Smooth muscle cell (in vitro differentiated cells): ENCODE data around the gene S100A16. TPM values are rescaled to one million over a fixed set of nuclear protein-coding genes. Genes with fewer than 3 reads are reported as not detected.

Experiments
- DNase-seq: peaks from one replicate; lab custom pipeline; 2025; ENCODE audit not compliant: unreplicated experiment; lab: John Stamatoyannopoulos, UW
- H2AFZ ChIP-seq: fragments of 200-600 bp; sonication (generic); 2 replicates; pipeline ENCODE4 v1.6.0; 2016; ENCODE audit warnings: antibody characterized with exemption, low read depth, mild to moderate bottlenecking
- H3F3A ChIP-seq: fragments of 200-600 bp; sonication (generic); 2 replicates; pipeline ENCODE4 v1.6.0; 2017; ENCODE audit warnings: antibody characterized with exemption, low read depth
- H3K27ac ChIP-seq: fragments of 200-600 bp; sonication (generic); 2 replicates; pipeline ENCODE4 v1.5.1; 2016; ENCODE audit warnings: low read depth, mild to moderate bottlenecking
- H3K27me3 ChIP-seq: fragments of 200-600 bp; sonication (generic); 2 replicates; pipeline ENCODE4 v1.6.1; 2016; ENCODE audit warnings: low read depth, mild to moderate bottlenecking
- H3K36me3 ChIP-seq: fragments of 200-600 bp; sonication (generic); 2 replicates; pipeline ENCODE4 v1.5.1; 2016; ENCODE audit warnings: low read depth
- H3K4me1 ChIP-seq: fragments of 200-600 bp; sonication (generic); 2 replicates; pipeline ENCODE4 v1.5.1; 2016; ENCODE audit warnings: low read depth
- H3K4me2 ChIP-seq: fragments of 200-600 bp; sonication (generic); 2 replicates; pipeline ENCODE4 v1.6.0; 2016; ENCODE audit warnings: mild to moderate bottlenecking
- H3K4me3 ChIP-seq: fragments of 200-600 bp; sonication (generic); 2 replicates; pipeline ENCODE4 v1.5.1; 2016; ENCODE audit warnings: mild to moderate bottlenecking
- H3K79me2 ChIP-seq: fragments of 200-600 bp; sonication (generic); 2 replicates; pipeline ENCODE4 v1.6.0; 2016; ENCODE audit warnings: low read depth, mild to moderate bottlenecking
- H3K9ac ChIP-seq: fragments of 200-600 bp; sonication (generic); 2 replicates; pipeline ENCODE4 v1.6.0; 2016; ENCODE audit warnings: low read depth
- H3K9me3 ChIP-seq: fragments of 200-600 bp; sonication (generic); replicated peaks from 2 replicates; pipeline ENCODE4 v1.5.1; 2016; ENCODE audit warnings: low read depth
- H4K20me1 ChIP-seq: fragments of 200-600 bp; sonication (generic); 2 replicates; pipeline ENCODE4 v1.6.0; 2016; ENCODE audit warnings: low read depth
- WGBS: methylation state at CpG from one replicate; pipeline ENCODE4 v1.1.7; 2016; ENCODE audit warnings: low lambda C conversion rate; 5-methylcytosine and 5-hydroxymethylcytosine counted together
- polyA plus RNA-seq: library from polyadenylated mRNA; unstranded; fragments of >200 nt; fragmentation: Nextera tagmentation; extraction: Ambion mirVana; gene quantifications from 2 replicates; pipeline ENCODE4 v1.2.1, GENCODE V29; 2016
- total RNA-seq: library from RNA; depleted of rRNA; stranded (reverse); fragments of >200 nt; gene quantifications from 2 replicates; pipeline ENCODE4 v1.2.3, GENCODE V29; 2014
- TF ChIP-seq, protein P1 (sequence below): fragments of 200-600 bp; sonication (generic); IDR thresholded peaks from 2 replicates; pipeline ENCODE4 v1.5.1; 2017; ENCODE audit warnings: borderline replicate concordance, mild to moderate bottlenecking, antibody characterized with exemption; ENCODE audit not compliant: insufficient read depth, poor library complexity, severe bottlenecking

Gene S100A16
- total and polyA plus RNA-seq, 2 experiments from 2014 or later, result 238 to 302 TPM

DNA sequence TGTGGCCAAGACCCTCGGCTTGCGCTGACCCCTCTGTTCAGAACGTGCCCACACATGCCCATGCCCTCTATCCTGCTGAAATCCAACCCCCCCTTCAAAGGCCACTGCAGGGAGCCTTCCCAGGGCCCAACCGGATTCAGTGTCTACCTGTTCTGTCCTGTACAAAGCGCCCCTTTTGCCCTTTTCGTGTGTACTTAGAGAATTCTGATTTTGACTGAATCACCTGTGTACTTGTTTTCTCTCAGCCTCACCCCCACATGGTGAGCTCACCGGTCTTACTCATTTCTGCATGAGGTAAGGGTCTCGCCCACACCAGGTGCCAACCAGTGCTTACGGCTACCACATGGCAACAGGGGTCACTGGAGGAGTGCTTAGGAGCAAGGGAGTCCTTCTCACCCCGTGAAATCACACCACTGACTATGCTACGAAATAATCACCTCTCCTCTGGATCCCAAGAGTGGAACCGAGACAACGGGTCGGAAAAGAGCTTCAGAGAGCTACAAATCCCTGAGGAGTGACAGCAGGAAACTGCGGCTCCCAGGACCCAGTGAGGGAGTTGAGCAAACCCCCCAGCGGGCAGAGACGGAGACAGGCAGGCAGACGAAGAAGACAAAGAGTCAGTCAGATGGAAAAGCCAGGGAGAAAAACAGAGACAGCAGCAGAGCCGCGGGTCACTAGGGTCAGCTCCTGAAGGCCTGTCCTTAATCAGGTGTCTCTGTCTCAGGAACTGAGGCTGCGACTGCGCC, 45.1 kb downstream of the S100A16 start:
- Histone ChIP-seq H3K4me1 (peaks cover 34% of the 10 kb centered on the region), H3K4me2 (peak overlapping the region; percentile 75), H2AFZ (no peak overlapping the region), H3K27me3 (no peaks in the 10 kb centered on the region), H3K27ac (peak overlapping the region; percentile 100), H3K9me3 (no peaks in the 10 kb centered on the region), H3K9ac (peak overlapping the region; percentile 98), H3K4me3 (no peak overlapping the region), H3F3A (peaks cover 8% of the 10 kb centered on the region), H3K36me3 (no peaks in the 10 kb centered on the region), H3K79me2 (no peaks in the 10 kb centered on the region), H4K20me1 (no peaks in the 10 kb centered on the region)
- TF ChIP-seq, protein P1, sequence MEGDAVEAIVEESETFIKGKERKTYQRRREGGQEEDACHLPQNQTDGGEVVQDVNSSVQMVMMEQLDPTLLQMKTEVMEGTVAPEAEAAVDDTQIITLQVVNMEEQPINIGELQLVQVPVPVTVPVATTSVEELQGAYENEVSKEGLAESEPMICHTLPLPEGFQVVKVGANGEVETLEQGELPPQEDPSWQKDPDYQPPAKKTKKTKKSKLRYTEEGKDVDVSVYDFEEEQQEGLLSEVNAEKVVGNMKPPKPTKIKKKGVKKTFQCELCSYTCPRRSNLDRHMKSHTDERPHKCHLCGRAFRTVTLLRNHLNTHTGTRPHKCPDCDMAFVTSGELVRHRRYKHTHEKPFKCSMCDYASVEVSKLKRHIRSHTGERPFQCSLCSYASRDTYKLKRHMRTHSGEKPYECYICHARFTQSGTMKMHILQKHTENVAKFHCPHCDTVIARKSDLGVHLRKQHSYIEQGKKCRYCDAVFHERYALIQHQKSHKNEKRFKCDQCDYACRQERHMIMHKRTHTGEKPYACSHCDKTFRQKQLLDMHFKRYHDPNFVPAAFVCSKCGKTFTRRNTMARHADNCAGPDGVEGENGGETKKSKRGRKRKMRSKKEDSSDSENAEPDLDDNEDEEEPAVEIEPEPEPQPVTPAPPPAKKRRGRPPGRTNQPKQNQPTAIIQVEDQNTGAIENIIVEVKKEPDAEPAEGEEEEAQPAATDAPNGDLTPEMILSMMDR, result no peak
- no peak for DNase-seq
- 36% methylated on average over 22 of the region's 22 CpGs for WGBS

DNA sequence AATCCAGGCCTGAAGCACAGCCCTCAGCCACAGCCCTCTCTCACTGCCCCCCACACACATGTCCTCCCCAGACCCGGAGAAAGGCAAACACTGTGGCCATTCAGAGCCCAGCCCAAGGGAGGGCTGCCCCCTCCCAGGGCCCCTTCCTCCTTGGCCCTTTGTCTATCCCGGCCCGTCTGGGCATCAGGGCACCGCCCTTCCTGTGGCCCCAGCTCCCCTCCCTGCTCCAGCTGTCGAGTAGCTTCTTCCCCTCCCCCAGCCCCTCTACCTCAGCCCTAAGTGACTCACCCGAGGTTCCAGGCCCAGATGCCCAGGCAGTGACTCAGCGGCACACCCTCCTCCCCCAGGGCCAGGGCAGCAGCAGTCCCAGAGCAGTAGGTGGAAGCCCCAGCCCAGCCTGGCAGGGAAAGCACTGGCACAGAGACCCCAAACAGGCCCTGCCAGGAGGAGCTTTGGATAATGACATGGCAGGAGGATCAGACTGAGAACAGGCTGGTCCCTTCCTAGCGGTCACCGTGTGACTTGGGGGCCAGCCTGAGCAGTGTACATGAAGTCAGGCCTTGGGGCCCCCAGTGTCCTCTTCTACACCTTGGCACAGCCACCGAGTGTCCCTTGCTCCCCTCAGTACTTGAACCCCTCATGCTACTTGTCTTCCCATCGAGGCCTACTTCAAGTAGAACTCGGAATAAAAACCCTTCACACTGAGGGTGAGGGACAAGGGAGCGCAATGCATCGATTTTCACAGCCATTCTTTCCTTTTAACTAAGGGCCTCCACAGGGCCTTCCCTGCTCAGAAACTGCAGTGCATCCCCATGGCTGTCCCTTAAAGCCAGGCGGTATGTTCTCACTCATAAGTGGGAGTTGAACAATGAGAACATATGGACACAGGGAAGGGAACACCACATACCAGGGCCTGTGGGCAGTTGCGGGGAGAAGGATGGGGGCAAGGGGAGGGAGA, 46.2 kb downstream of the S100A16 start:
- no peaks in the 10 kb centered on the region for H3K36me3 ChIP-seq
- peaks cover 34% of the 10 kb centered on the region for H3K4me1 ChIP-seq
- H3K27ac ChIP-seq, result peak overlapping the region; percentile 100
- H2AFZ ChIP-seq, result no peak overlapping the region
- H3K4me3 ChIP-seq, result no peak overlapping the region
- no peaks in the 10 kb centered on the region for H3K79me2 ChIP-seq
- H3F3A ChIP-seq, result peaks cover 8% of the 10 kb centered on the region
- H3K9me3 ChIP-seq, result no peaks in the 10 kb centered on the region
- no peaks in the 10 kb centered on the region for H3K27me3 ChIP-seq
- peak; percentile 82 for DNase-seq
- 26% methylated on average over 16 of the region's 16 CpGs for WGBS
- peak overlapping the region; percentile 98 for H3K9ac ChIP-seq
- TF ChIP-seq, protein P1, result no peak
- peak overlapping the region; percentile 75 for H3K4me2 ChIP-seq
- H4K20me1 ChIP-seq, result no peaks in the 10 kb centered on the region

DNA sequence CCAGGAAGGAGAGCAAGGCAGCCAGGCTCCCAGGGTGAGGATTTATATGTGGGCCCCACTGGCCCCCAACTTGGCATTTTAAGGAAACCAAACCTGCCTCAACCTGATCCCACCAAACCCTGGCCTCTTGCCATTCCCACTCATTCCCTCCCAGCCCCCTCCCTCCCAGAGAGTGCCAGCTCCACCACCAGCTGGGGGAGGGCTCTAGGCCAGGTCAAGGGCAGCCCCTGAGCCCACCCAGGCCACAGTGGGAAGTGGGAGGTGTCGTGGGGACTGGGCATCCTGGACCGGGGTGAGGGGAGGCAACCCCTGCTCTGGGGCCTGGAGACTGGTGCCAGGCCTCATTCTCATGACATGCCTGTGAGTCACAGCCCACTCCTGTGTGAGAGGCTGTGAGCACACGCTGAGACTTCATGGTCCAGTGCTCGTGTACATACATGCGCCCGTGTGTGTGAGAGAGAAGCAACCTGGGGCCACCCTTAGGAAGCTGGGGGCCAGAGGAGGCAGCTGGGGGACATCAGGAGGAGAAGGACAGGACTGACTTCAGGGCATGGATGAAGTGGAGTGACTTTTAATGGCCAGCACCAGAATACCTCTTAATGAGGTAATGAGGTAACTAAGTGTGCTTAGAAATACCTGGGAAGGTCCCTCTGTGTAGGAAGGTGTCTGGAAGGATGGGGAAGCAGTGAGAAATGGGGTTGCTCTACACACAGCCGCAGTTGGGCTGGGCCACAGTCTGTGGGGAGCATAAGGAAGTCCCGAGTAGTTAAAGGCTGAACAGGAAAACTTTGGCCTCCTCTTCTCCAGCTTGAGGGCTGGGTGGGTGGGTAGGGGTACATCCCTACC, 47.2 kb downstream of the S100A16 start, which contains the start of gene S100A2:
TSS of gene S100A2 (minus strand) at position 316 of the 846 bp plus-strand sequence. CDS start 1,967 bp downstream, outside the sequence.
- Histone ChIP-seq H3K4me1 (peaks cover 34% of the 10 kb centered on the region), H2AFZ (no peak within 1 kb of the TSS), H4K20me1 (no peaks in the 10 kb centered on the region), H3F3A (peaks cover 8% of the 10 kb centered on the region), H3K9me3 (no peaks in the 10 kb centered on the region), H3K27ac (peak within 1 kb of the TSS; percentile 100), H3K79me2 (no peaks in the 10 kb centered on the region), H3K4me3 (no peak within 1 kb of the TSS), H3K27me3 (no peaks in the 10 kb centered on the region), H3K36me3 (no peaks in the 10 kb centered on the region), H3K4me2 (peak within 1 kb of the TSS; percentile 75), H3K9ac (peak within 1 kb of the TSS; percentile 98)
- no peak for DNase-seq
- WGBS, result 14% methylated on average over 7 of the region's 8 CpGs
- TF ChIP-seq, protein P1, result no peak
